ENCODE results near the gene NSUN4. TPM values are rescaled to one million over a fixed set of nuclear protein-coding genes. Genes with fewer than 3 reads are reported as not detected.

The NSUN4 gene
- total RNA-seq, 1 experiment from 2014 or later, result 23.6 TPM

- CTCF ChIA-PET, result no interaction called here
Measured at GRCh38 chr1:46301406-46301807, 39.2 kb upstream of the NSUN4 start.

GRCh38 chr1:46301808-46302640 is 38.6 kb upstream of the NSUN4 start:
- Histone ChIP-seq H3K36me3 (ENCODE audit: control insufficient read depth, insufficient read depth, low read length) (peaks cover 15% of the 10 kb centered on the region), H3K4me1 (ENCODE audit: control insufficient read depth, insufficient read depth, low read length) (peaks cover 18% of the 10 kb centered on the region; the same call in 1 of the 2 replicates), H3K4me3 (ENCODE audit: low read depth in 2 of 2, low read length in 2 of 2) (peak overlapping the region; percentile 88 to 100), H3K27me3 (ENCODE audit: control insufficient read depth, insufficient read depth, low read length) (no peaks in the 10 kb centered on the region), H3K27ac (ENCODE audit: low read length) (peak overlapping the region; percentile 97), H3K9me3 (ENCODE audit: control insufficient read depth, insufficient read depth, low read depth, low read length) (no peaks in the 10 kb centered on the region)
- peak; percentile 55; the same call in 1 of the 2 replicates for TF ChIP-seq CTCF (IDR thresholded peaks at IDR 0.05)
- no peak for TF ChIP-seq SIN3A (IDR thresholded peaks at IDR 0.05; ENCODE audit: borderline replicate concordance, insufficient read depth, low read depth, low read length)
- BruUV-seq (replicated peaks), result no TSS peak
- ChIA-PET POLR2A (no interaction called here), CTCF (no interaction called here)
- in situ Hi-C loops (cut with HindIII; ENCODE audit: low pct_unique_long_range_greater_than_20kb, low sequenced_read_pairs) (no loop called here), intact Hi-C loops (cut with micrococcal nuclease; ENCODE audit: unreplicated experiment) (no loop called here)
- DNase-seq (ENCODE audit: low read depth, low spot score) (no peak), ATAC-seq (peak; percentile 25)

More at GRCh38 chr1:46301406-46301807, 39.2 kb upstream of the NSUN4 start:
- Histone ChIP-seq H3K27me3 (ENCODE audit: control insufficient read depth, insufficient read depth, low read length) (no peaks in the 10 kb centered on the region), H3K36me3 (ENCODE audit: control insufficient read depth, insufficient read depth, low read length) (peaks cover 21% of the 10 kb centered on the region), H3K4me1 (ENCODE audit: control insufficient read depth, insufficient read depth, low read length) (peaks cover 13% of the 10 kb centered on the region; the same call in 1 of the 2 replicates), H3K9me3 (ENCODE audit: control insufficient read depth, insufficient read depth, low read depth, low read length) (no peaks in the 10 kb centered on the region), H3K27ac (ENCODE audit: low read length) (peak overlapping the region; percentile 97), H3K4me3 (ENCODE audit: low read depth in 2 of 2, low read length in 2 of 2) (peak overlapping the region; percentile 88 to 100)
- in situ Hi-C loops (cut with HindIII; ENCODE audit: low pct_unique_long_range_greater_than_20kb, low sequenced_read_pairs) (no loop called here), intact Hi-C loops (cut with micrococcal nuclease; ENCODE audit: unreplicated experiment) (no loop called here)
- BruUV-seq (replicated peaks), result no TSS peak
- no peak for TF ChIP-seq REST (IDR thresholded peaks at IDR 0.05; ENCODE audit: insufficient read depth in 1 of 2, low read depth in 2 of 2, low read length in 1 of 2)
- TF ChIP-seq SIN3A (IDR thresholded peaks at IDR 0.05; ENCODE audit: borderline replicate concordance, insufficient read depth, low read depth, low read length), result no peak
- TF ChIP-seq POLR2AphosphoS5 (IDR thresholded peaks at IDR 0.05; ENCODE audit: low read depth, low read length), result no peak
- TF ChIP-seq TCF7L2 (IDR thresholded peaks at IDR 0.05; ENCODE audit: low read depth, low read length), result no peak
- no peak for TF ChIP-seq CTCF (IDR thresholded peaks at IDR 0.05)
- POLR2A ChIA-PET, result no interaction called here
- ATAC-seq (no peak), DNase-seq (ENCODE audit: low read depth, low spot score) (no peak)
